DND-41 (cell line): ENCODE data around the gene ASTN1.

Source experiments
- CTCF ChIP-seq: IDR thresholded peaks from 2 replicates; pipeline ENCODE4 v1.5.1; 2012; ENCODE audit warnings: borderline replicate concordance, low read length, moderate library complexity, mild to moderate bottlenecking; ENCODE audit not compliant: poor library complexity, severe bottlenecking; ENCODE audit errors: extremely low read depth
- EZH2 ChIP-seq: IDR thresholded peaks from 3 replicates; pipeline ENCODE4 v1.6.1; 2012; ENCODE audit warnings: borderline replicate concordance, low read depth, mild to moderate bottlenecking, moderate library complexity, low read length, inconsistent platforms; ENCODE audit not compliant: severe bottlenecking

DNA sequence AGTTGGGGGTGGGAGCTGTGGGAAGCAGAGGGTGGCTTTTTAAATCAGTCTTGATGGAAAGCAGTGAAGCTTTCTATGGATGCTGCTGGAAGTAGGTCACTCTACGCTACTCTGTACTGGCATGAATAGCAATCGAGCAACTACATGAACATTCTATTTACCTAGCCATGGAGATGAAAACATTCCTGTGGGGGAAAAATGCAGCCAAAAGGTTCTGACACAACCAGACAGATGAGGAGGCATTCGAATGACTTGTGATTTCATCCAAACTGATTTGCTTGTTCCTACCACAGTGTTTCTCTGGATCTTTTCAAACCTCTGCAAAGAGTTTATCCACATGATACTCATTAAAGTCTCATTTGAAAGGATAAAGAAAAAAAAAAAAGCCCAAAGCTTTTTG, 95.0 kb downstream of the ASTN1 start:
- TF ChIP-seq CTCF (no peak), EZH2 (no peak)
